A549 treated with CORT108297 at 1 μM for 4 hours (cell line): ENCODE results near the gene TNK2. TPM values are rescaled to one million over a fixed set of nuclear protein-coding genes. Genes with fewer than 3 reads are reported as not detected.

Source experiments
- total RNA-seq: library from RNA; stranded (reverse); fragments of 200-300 nt; extraction: Qiagen RNA extraction; gene quantifications from 5 replicates; pipeline ENCODE4 v1.2.3, GENCODE V29; 2022

TNK2 gene
- 17.1 to 25.3 TPM (median 21.7 TPM) in 5 replicates for total RNA-seq

GRCh38 chr3:195907934-195908693 lies at the start of gene TNK2:
TSS of gene TNK2 (minus strand) at chr3:195908551. CDS start at chr3:195888588, 19,963 bp downstream.

Other genes starting within 250 kb of the TNK2 start
- 0.25 to 0.73 TPM (median 0.50 TPM) in 5 replicates for gene MUC20, start 187.6 kb downstream of the TNK2 start, total RNA-seq
- gene MUC4, start 96.6 kb downstream of the TNK2 start, total RNA-seq, result 0.02 to 0.04 TPM in 2 of 5 replicates, not detected in the others
- gene TFRC, start 173.5 kb upstream of the TNK2 start, total RNA-seq, result 86.1 to 105 TPM (median 94.1 TPM) in 5 replicates